HK-2 (cell line): ENCODE data around the gene KCNK4.

Experiments used
- DNase-seq: peaks from one replicate; pipeline ENCODE4 v3.0.0-alpha.2; 2018; ENCODE audit not compliant: unreplicated experiment

KCNK4 gene

GRCh38 chr11:64253481-64253880 lies 37.6 kb upstream of the KCNK4 start:
- no peak for DNase-seq

- DNase-seq = no peak
These were observed 36.8 kb upstream of the KCNK4 start for GRCh38 chr11:64254326-64254725.

GRCh38 chr11:64255135-64256128 lies 35.7 kb upstream of the KCNK4 start:
- DNase-seq = no peak

GRCh38 chr11:64256300-64256699 lies 34.8 kb upstream of the KCNK4 start:
- no peak for DNase-seq

- DNase-seq = no peak
These were observed 32.7 kb upstream of the KCNK4 start for GRCh38 chr11:64258356-64258755.

- no peak for DNase-seq
These were observed 32.1 kb upstream of the KCNK4 start for GRCh38 chr11:64258946-64259532.

GRCh38 chr11:64259533-64260067 lies 31.5 kb upstream of the KCNK4 start:
- DNase-seq = no peak

- no peak for DNase-seq
These were observed 30.9 kb upstream of the KCNK4 start for GRCh38 chr11:64260147-64260708.

GRCh38 chr11:64261556-64262080 lies 29.5 kb upstream of the KCNK4 start:
- no peak for DNase-seq

- no peak for DNase-seq
These were observed 28.7 kb upstream of the KCNK4 start for GRCh38 chr11:64262271-64263002.

GRCh38 chr11:64263021-64263946 lies 27.8 kb upstream of the KCNK4 start:
- peak; percentile 53 for DNase-seq

GRCh38 chr11:64263947-64264317 lies 27.2 kb upstream of the KCNK4 start:
- no peak for DNase-seq

- no peak for DNase-seq
These were observed 26.7 kb upstream of the KCNK4 start for GRCh38 chr11:64264371-64264852.

GRCh38 chr11:64265176-64266160 lies 25.6 kb upstream of the KCNK4 start:
- DNase-seq = no peak

GRCh38 chr11:64266339-64266738 lies 24.8 kb upstream of the KCNK4 start:
- DNase-seq = no peak

GRCh38 chr11:64267207-64267945 lies 23.7 kb upstream of the KCNK4 start:
- DNase-seq = no peak

- DNase-seq = peak; percentile 20
These were observed 22.8 kb upstream of the KCNK4 start for GRCh38 chr11:64268025-64268892.
